AG09319 (cell line): ENCODE measurements around the gene LMX1A.

Source experiments
- DNase-seq: peaks from one replicate; pipeline ENCODE4 v3.0.0-alpha.2; 2010; ENCODE audit warnings: low read depth; ENCODE audit errors: extremely low read depth
- CTCF ChIP-seq: IDR thresholded peaks from 2 replicates; pipeline ENCODE4 v1.5.1; 2011; ENCODE audit warnings: low read depth, mild to moderate bottlenecking, inconsistent platforms, low read length, moderate library complexity

The LMX1A gene

GRCh38 chr1:165207853-165208515 lies 148.5 kb downstream of the LMX1A start:
- no peak for DNase-seq

GRCh38 chr1:165205145-165205544 lies 151.4 kb downstream of the LMX1A start:
- DNase-seq = no peak
- TF ChIP-seq CTCF = no peak

More at GRCh38 chr1:165207853-165208515, 148.5 kb downstream of the LMX1A start:
- TF ChIP-seq CTCF = no peak

- no peak for TF ChIP-seq CTCF
- DNase-seq = no peak
Observed at GRCh38 chr1:165204548-165204947, 152.0 kb downstream of the LMX1A start.

GRCh38 chr1:165191087-165191486 lies 165.4 kb downstream of the LMX1A start:
- DNase-seq = no peak
- TF ChIP-seq CTCF = no peak

- TF ChIP-seq CTCF = no peak
- no peak for DNase-seq
Observed at GRCh38 chr1:165189913-165190312, 166.6 kb downstream of the LMX1A start.

- DNase-seq = no peak
- no peak for TF ChIP-seq CTCF
Observed at GRCh38 chr1:165189011-165189410, 167.5 kb downstream of the LMX1A start.

- no peak for TF ChIP-seq CTCF
- DNase-seq = no peak
Observed at GRCh38 chr1:165187031-165188009, 169.2 kb downstream of the LMX1A start.
